Frontal cortex (tissue), 4 donors: ENCODE measurements around the gene ADCY1. TPM values are rescaled to one million over a fixed set of nuclear protein-coding genes. Genes with fewer than 3 reads are reported as not detected.

Experiments used
- DNase-seq, 2 donors: peaks; one replicate each; pipeline ENCODE4 v3.0.0; 2012; ENCODE audit warnings: low spot score in 2 of 2
- FAIRE-seq: peaks from 2 replicates; lab custom pipeline; 2012; peaks lifted over from hg19 to GRCh38; lab: Jason Lieb, UNC
- total RNA-seq: library from RNA; depleted of rRNA; stranded (reverse); fragments of >200 nt; gene quantifications from one replicate; pipeline ENCODE4 v1.2.3, GENCODE V29; 2014
- donor health status: control.
- donor health status: control.
- donor health status: control.

The ADCY1 gene
- total RNA-seq, 1 donor from 2014 or later: 92.1 TPM

- FAIRE-seq (no peak), DNase-seq (no peak)
These were observed 86.2 kb downstream of the ADCY1 start for GRCh38 chr7:45660201-45660900.

GRCh38 chr7:45660901-45661211 lies 86.7 kb downstream of the ADCY1 start:
- no peak for FAIRE-seq
- no peak for DNase-seq

GRCh38 chr7:45661302-45661995 lies 87.3 kb downstream of the ADCY1 start:
- no peak for FAIRE-seq
- no peak for DNase-seq

- no peak for FAIRE-seq
- DNase-seq: no peak
These were observed 87.8 kb downstream of the ADCY1 start for GRCh38 chr7:45662018-45662417.

GRCh38 chr7:45662540-45663166 lies 88.5 kb downstream of the ADCY1 start:
- FAIRE-seq: no peak

GRCh38 chr7:45663167-45663921 lies 89.2 kb downstream of the ADCY1 start:
- FAIRE-seq (no peak), DNase-seq (no peak)

More at GRCh38 chr7:45662540-45663166, 88.5 kb downstream of the ADCY1 start:
- no peak for DNase-seq

GRCh38 chr7:45663965-45664633 lies 89.9 kb downstream of the ADCY1 start:
- DNase-seq (no peak), FAIRE-seq (no peak)

GRCh38 chr7:45665172-45665571 lies 91.0 kb downstream of the ADCY1 start:
- DNase-seq (no peak), FAIRE-seq (no peak)

GRCh38 chr7:45670227-45670626 lies 96.1 kb downstream of the ADCY1 start:
- no peak for FAIRE-seq

GRCh38 chr7:45670717-45671116 lies 96.5 kb downstream of the ADCY1 start:
- FAIRE-seq (no peak), DNase-seq (no peak)

More at GRCh38 chr7:45670227-45670626, 96.1 kb downstream of the ADCY1 start:
- no peak for DNase-seq

- no peak for DNase-seq
- no peak for FAIRE-seq
These were observed 103.2 kb downstream of the ADCY1 start for GRCh38 chr7:45677311-45677900.

- FAIRE-seq (no peak), DNase-seq (no peak)
These were observed 105.3 kb downstream of the ADCY1 start for GRCh38 chr7:45679516-45679915.

GRCh38 chr7:45680776-45681175 lies 106.6 kb downstream of the ADCY1 start:
- no peak for FAIRE-seq
- DNase-seq: no peak

GRCh38 chr7:45681596-45682357 lies 107.6 kb downstream of the ADCY1 start:
- no peak for DNase-seq
- FAIRE-seq: no peak

GRCh38 chr7:45682358-45682735 lies 108.2 kb downstream of the ADCY1 start:
- no peak for FAIRE-seq

GRCh38 chr7:45682836-45683555 lies 108.8 kb downstream of the ADCY1 start:
- DNase-seq (peak; percentile 39 to 51), FAIRE-seq (no peak)

More at GRCh38 chr7:45682358-45682735, 108.2 kb downstream of the ADCY1 start:
- DNase-seq: no peak

GRCh38 chr7:45683556-45684148 lies 109.5 kb downstream of the ADCY1 start:
- FAIRE-seq: no peak
- DNase-seq: no peak
